NCI-H748 treated with DMSO at 0.1 percent for 48 hours (cell line): Measurements from ENCODE around the gene WDR77.

Experiments used
- DNase-seq: peaks from one replicate; lab custom pipeline; 2025; lab: John Stamatoyannopoulos, UW

Gene WDR77

DNA sequence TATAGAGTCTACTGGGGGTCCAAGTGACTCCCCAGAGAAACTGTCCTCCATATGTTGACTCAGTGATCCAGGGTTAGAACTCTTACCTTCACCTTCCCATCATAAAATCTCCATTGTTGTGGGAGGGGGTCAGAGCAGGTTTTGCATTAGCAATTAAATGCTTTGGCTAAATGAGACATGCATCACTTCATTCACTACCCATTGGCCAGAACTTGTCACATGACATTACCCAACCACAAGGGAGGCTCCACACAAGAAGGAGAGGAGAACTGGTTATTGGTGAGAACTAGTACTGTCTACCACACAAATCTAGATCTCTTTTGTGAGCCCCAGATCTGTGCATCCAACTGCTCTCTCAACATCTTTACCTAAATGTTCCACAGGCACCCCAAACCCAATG lies 20.5 kb upstream of the WDR77 start:
- no peak for DNase-seq

DNA sequence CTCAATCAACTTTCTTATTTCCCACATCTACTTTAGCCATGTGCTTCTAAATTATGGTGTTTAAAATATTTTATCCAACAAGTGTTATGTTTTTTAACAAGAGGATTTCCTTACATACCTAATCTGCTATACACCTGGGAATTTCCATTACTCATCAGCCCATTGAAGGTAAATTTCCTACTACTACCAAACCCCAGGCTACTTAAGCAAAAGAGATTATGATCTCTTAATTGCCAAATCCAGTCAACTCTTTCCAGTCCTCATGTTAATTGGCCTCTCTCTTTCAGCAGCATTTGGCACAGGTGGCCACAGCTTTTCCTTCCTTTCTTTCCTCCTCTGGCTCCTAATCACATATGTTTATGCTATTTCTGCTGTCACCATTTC lies 19.7 kb upstream of the WDR77 start:
- no peak for DNase-seq

DNA sequence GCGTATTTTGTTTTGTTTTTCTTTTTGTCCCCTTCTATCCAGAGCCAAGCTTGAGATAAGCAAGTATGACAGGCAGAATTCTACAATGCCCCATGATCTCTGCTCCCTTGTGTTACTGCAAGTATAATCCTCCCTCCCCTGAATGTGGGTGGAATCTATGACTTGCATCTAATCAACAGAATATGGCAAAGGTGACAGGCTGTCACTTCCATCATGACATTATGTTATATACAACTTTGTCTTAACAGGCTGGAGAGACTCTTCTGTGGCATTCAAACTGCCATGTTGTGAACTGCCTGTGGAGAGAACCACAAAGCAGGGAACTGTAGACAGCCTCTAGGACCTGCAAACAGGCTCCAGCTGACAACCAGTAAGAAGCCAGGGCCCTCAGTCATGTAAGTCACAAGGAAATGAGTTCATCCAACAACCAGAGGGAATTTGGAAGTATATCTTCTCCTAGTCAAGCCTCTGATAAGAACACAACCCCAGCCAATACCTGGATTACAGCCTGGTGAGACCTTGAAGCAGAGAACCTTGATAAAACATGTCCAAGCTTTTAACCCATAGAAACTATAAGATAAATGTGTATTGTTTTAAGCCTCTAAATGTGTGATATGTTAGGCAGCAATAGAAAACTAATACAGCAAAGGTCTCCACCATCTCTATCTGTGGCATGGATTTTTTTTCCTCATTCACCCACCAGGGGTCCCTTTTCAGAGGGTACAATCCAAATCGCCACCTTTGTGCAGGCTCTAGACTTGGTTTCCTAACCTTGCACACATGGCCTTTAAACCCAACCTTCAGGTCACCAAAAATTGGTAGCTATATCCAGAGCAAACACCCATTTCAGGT lies 19.0 kb upstream of the WDR77 start:
- DNase-seq: no peak

DNA sequence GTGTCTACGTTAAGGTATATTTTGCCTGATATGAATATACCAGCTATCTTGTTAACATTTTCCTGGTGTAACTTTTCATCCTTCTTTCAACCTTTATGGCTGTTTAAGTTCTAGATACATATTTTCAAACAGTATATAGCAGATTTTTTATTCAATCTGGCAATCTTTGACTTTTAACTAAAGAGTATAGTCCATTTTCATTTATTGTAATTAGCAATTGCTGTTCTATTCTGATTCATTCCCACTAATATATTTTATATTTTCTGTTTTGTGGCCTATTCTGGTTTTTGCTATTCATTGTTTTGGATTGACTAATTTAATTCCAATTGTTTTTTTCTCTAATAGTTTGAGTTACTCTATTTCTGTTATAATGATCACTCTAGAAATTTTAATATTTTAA lies 17.4 kb upstream of the WDR77 start:
- no peak for DNase-seq

DNA sequence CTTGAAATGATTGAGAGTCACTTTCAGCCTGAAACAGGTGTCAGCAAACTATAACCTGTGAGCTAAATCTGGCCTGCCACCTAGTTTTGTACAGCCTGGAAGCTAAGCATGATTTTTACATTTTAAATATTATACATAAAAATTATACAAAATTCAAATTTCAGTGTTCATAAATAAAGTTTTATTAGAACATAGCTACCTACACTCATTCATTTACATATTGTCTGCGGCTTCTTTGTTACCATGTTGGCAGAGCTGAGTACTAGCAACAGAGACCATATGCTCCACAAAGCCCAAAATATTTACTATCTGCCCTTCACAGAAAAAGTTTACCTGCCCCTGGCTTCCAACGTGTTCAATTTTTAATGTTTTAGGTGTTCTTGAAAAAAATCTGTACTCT lies 16.7 kb upstream of the WDR77 start:
- no peak for DNase-seq

DNA sequence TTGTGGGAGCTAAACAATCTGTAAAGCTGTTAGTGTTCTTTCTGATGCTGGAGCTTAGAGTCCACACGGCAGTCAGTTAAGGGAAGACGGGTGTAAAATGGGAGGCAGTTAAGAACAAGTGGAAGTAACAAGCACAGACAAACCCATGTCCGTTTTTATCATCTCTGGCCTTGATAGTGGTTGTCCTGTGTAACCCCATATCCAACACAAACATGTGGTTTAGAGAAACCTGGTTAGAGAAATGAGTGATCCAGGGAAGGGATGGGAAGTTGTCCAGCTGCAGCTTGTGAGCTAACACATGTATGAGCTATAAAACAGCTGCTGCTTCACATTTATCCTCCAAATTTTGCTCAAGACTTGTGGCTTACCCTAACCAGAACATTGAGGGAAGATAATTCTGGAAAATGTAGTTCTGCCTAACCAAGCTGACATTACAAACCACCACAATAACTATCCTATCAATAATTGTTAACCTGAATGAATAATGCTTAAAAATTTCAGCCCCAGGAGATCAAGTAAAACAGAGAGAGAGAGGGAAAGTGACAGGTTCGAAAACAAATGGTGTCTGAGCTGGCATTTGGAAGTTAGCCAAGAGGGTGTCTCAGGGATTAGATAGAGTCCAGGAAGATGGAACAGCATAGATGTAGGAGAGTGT lies 14.1 kb upstream of the WDR77 start:
- DNase-seq: no peak

DNA sequence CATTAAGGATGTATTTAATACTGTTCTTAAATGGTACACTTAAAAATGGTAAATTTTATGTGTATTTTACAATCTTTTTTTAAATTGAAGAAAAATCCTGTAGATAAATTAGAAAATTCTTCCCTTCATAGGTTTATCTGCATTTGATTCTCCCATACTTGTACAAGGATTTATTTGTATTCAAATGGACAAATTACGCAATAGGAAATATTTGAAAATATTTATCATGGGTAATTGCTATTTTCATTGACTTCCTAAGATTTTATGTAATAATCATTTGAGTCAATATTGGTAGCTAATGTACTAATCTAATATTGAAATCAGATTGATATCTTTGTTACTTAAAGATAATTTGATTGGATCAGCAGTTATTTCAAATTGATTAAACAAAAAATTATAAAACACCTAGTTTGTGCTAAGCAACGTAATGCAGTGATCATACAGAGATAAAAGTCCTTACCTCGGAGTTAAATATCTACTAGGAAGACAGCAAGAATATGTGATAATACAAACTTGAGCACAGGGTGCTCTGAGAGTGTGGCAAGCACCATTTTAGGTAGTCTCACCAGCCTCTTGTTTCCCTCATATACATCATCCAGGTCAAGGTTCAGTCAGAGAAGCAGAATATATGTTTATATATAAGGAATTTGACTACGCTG lies 13.4 kb upstream of the WDR77 start:
- no peak for DNase-seq

DNA sequence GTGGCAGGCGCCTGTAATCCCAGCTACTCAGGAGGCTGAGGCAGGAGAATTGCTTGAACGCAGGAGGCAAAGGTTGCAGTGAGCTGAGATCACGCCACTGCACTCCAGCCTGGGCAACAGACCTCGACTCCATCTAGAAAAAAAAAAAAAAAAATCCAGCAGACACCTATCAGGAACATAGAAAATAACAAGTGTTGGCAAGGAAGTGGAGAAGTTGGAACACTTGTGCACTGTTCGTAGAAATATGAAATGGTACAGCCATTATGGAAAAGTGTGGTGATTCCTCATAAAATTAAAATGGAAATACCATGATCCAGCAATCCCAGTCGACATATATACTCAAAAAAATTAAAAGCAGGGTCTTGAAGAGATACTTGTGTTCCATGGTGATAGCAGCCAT lies 12.7 kb upstream of the WDR77 start:
- no peak for DNase-seq

DNA sequence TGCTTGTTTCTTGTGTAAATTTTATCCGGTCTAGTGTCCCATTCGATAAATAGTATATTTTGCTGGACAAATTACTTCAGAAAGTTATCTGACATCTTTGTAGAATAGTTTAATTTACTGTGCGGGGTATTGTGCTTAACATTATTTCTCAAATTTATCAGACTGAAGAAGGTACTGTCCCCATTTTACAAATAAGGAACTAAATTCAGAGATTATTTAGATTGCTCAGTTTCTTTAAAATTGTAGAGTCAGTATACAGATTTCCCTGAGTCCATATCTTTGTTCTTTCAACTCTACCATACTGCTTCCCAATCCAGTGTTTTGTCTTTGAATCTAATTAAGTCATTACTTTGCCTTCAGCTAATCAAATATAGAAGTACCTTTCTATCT lies 6.6 kb upstream of the WDR77 start:
- DNase-seq: no peak

DNA sequence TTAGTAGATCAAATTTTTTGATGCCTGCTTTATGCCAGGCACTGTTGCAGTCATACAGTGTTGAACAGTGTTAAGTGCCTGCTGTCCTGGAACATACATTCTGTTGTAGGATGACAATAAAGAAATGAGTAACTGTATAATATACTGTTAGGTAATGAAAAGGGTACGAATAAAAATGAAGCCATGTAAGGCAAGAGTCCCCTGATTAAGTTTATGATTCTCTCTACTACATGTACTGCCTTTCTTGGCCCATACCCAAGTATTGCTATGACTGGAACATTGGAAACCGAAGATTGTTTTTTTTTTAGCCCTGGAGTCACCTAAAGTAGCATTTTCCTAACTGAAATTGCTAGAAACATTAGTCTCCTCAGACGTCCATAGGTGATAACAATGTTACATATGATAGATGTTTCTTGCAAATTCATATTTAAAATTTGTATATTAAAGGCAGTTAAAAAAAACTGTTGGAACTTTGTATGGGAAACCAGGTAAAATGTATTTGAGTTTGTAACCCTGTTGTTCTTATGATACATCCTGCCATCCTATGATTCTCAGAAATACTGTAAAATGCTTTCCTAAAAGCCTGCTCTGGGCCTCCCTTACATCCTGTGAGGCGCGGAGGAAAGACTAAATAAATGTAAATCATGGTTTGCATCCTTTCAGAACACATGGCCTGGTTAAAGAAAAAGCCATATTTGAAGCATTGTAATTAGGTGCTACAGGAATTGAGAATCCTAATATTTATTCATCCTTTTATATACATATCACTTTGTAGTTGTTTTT lies 6.0 kb upstream of the WDR77 start:
- DNase-seq: no peak

DNA sequence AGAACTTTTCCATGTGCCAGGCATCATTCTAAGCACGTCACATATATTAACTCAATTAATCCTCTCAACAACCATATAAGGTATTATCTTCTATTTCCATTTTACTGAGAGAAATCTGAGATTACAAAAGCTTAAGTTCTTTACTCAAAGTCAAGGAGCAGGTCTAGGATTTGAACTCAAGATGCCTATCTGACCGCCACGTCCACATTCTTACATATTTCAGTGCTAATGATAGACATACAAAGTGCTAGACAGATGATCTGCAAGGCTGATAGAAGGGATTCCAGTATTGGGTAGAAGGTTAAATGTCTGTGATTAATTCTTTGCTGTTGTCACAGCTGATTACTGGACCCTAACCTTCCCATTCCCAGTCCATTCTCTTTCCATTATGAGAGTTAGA lies 4.7 kb upstream of the WDR77 start:
- no peak for DNase-seq

DNA sequence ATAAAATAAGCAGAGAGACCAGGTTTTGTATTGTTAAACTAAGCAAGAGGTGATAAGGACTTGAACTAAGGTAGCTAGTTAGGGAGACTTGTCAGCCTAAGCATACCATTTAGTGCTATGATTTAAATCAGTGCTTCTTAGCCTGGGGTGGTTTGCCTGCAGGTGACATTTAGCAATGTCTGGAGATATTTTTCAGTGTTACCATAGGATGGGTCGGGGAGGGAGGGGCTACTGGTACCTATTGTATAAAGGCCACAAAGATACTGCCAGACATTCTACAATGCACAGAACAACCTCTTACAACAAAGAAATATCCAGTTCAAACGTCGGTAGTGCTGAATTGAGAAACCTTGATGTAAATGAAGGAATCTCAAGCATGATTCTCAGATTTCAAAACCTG lies 3.5 kb upstream of the WDR77 start:
- no peak for DNase-seq

DNA sequence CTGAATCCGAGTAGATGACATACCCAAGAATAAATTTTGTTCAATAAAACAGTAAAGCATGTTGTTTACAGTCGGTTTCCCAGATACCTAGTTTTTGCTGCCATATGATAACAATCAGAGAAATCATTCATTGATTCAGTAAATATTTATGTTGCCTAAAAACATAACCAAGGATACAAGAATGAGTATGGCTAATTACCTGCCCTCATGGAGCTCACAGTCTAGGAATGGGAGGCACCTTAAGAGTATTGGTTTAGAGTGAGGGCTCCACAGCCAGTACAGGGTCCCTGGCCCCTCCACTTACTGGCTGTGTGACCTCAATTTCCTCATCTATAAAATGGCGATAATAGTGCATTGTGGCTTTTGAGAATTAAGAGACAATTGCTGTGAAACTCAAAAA lies 1.1 kb upstream of the WDR77 start:
- DNase-seq: no peak

DNA sequence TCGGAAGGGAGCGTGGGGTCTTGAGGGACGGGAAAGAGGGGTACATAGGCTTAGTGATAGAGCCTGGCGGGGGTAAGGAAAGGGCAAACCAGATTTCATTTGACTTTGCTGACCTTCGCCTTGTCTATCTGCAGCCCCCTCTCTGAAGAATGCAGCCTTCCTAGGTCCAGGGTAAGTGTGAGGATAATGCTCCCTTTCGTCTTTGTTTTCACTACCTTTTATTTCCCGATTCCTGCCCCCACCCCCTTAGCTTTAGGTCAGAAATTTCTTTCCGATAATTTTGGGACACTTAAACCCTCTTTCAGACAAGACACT lies 604 bp upstream of the WDR77 start:
- no peak for DNase-seq

DNA sequence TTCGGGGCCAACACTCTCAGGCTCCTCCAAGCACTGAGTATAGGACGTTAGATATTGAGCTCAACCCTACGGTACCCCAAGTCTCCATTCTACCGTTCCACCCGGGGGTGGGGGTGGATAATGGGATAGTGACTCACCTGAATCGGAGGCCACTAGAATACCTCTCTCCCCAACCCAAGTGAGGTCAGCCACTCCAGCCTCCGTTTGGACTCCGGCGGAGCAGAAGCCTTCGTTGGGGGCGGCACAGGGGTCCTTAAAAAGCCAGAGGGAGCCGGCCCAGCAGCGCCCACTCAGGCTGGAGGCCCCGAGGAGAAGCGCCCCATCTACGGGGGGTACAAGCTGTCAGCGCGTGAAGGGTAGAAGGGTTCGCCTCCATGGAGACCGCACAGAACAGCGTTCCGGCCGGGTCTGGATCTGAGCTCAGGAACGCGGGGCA lies 556 bp downstream of the WDR77 start:
- no peak for DNase-seq

DNA sequence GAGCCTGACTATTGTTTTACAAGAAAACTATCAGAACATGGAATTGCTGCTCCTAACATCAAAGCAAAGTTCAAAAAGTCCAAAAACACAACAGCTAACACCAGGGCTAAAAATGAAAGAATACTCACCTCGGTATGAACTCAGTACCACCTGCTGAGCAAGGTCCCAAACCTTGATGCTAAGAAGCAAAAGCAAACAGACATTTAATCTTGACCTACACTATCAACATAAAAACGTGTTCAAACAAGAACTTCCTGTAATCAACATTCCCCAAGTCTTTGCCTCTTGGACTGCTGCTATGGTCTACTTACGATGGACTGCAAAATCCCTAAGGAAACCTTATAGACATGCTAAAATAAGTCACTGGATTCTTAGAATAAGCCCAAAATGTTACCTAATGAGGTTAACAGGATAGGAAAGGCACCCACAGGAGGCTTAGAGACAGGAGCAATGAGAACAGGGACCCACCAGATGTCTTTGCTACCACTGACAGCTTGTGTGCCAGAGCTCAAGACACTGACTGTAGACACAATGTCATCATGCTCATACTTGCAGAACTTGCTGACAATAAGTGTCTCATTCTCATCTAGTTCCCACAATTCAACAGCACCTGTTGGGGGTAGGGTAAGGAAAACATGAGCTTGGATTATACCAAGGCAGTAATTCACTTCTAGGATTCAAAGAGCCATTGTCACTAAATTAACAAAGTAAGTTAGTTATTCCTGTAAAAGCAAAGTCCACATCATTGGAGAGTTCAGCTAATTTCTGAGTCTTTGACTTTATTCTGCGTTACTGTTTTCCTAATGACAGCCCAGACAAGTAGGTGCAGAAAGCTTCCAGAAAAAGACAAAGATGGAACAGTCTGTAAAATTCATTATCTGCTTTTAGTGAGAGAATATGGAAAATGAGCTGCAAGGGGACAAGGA lies 1.8 kb downstream of the WDR77 start:
- DNase-seq: no peak

DNA sequence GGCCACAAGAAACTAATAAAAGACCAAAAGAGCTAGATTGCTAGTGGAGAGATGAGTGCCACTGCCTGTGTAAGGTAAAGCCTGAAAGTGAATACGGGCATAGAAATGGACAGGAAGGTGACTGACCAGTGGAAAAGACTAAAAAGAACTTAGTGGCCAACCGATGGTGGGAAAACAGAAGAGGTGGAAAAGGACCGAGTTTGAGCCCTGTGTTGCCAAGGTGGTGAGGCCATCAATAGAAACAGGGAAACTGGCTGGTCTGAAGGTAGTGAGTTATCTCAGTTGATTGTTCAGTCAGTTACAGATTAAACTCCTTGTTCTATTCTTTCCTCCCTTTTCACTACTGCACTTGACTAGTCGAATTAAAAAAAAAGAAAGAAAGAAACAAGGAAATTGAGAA lies 2.5 kb downstream of the WDR77 start:
- no peak for DNase-seq

DNA sequence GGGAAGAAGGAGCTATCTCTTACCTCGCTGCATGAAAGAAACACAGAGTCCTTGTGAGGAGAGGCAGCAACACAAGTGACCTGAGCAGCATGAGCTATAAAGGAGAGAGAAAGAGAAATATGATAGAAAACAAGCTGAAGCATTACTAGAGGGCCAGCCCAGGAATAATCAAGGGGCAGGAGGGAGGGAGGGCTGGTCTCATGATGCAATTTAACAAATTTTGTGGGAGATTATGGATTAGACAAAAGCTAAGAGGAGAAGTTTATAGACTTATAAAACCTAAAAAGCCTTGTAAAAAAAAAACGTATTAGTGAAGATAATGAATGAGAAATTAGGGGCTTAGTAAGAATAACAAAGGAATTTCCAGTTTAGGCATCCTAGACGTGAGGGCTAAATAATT lies 5.0 kb downstream of the WDR77 start:
- no peak for DNase-seq

DNA sequence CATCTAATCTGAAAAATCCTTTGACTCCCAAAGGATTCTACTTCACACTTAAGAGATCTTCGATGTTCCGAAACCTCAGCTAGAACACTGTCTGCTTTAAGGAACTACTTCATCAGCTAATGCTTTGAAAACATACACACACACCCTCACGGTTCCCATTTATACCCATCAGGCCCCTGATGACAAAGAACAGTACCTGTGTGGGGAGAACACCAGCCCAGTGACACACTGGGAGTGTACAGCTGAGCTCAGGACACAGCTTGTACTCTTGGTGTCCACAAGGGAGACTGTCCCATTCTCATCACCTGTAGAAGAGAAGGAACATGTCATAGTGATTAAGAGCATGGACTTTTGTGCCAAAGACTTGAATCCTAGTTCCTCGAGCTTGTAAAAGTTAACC lies 6.6 kb downstream of the WDR77 start:
- DNase-seq: no peak

DNA sequence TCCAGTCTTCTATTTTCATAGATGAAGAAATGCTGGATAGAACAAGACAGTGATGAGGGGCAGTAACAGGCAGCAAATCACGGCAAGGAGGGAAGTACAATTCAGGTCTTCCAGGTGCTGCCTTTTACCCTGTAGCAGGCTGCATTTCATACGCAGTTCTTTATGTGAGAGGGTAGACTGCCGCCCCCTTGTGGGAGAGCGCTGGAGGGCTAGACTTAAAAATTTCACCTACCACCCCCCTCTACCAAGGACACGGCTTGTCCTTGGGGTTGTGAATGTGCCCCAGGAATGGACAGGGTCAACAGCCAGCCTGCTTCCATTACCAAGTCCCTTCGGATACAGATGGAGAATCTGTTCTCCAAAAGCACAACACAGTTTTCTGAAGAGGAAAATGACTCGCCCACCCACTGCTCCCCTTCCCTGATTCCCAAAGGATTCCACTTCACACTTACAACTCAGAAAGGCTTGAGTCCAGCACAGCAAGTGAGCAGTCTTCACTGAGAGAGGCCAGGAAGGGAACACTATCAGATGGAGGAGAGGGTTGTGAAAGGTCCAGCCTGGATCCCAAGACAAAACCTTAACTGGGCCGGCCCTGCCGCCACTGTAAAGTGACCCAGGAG lies 7.4 kb downstream of the WDR77 start:
- DNase-seq: no peak
